Hindlimb muscle (tissue), 1 donor: ENCODE data around the gene GALNT7. TPM values are rescaled to one million over a fixed set of nuclear protein-coding genes. Genes with fewer than 3 reads are reported as not detected.
"Not testable (repeated sequence)": the region's sequence is repeated elsewhere in the genome, so short reads cannot be mapped to it uniquely, and the experiment has no call there.

ENCODE experiments used
- DNase-seq: peaks from one replicate; pipeline ENCODE4 v3.0.0-alpha.2; 2013
- polyA plus RNA-seq: library from polyadenylated mRNA; unstranded; fragments of 120-200 nt; gene quantifications from one replicate; pipeline ENCODE4 v1.2.1, GENCODE V29; 2013; ENCODE audit not compliant: insufficient read length

Gene GALNT7
- polyA plus RNA-seq, 1 donor = 25.7 TPM

GRCh38 chr4:173166491-173166890 is 2.1 kb upstream of the GALNT7 start:
- no peak for DNase-seq

GRCh38 chr4:173167758-173168395 is 734 bp upstream of the GALNT7 start:
- peak; percentile 60 for DNase-seq

GRCh38 chr4:173169178-173169427 is 492 bp downstream of the GALNT7 start:
- DNase-seq = no peak

GRCh38 chr4:173169428-173170181 is 994 bp downstream of the GALNT7 start:
- peak; percentile 87 for DNase-seq

- peak; percentile 48 for DNase-seq
These were observed 1.7 kb downstream of the GALNT7 start for GRCh38 chr4:173170182-173170778.

GRCh38 chr4:173171098-173171497 is 2.5 kb downstream of the GALNT7 start:
- DNase-seq = no peak

- no peak for DNase-seq
These were observed 3.4 kb downstream of the GALNT7 start for GRCh38 chr4:173171987-173172386.

- no peak for DNase-seq
These were observed 5.6 kb downstream of the GALNT7 start for GRCh38 chr4:173174184-173174583.

GRCh38 chr4:173174594-173175012 is 6.0 kb downstream of the GALNT7 start:
- no peak for DNase-seq

- no peak for DNase-seq
These were observed 7.4 kb downstream of the GALNT7 start for GRCh38 chr4:173176010-173176409.

GRCh38 chr4:173177232-173177631 is 8.6 kb downstream of the GALNT7 start:
- no peak for DNase-seq

- no peak for DNase-seq
These were observed 9.5 kb downstream of the GALNT7 start for GRCh38 chr4:173178144-173178543.

GRCh38 chr4:173181848-173182247 is 13.2 kb downstream of the GALNT7 start:
- no peak for DNase-seq

GRCh38 chr4:173182403-173182802 is 13.8 kb downstream of the GALNT7 start:
- DNase-seq = no peak

GRCh38 chr4:173183659-173184247 is 15.1 kb downstream of the GALNT7 start:
- DNase-seq = not testable (repeated sequence)

- DNase-seq = no peak
These were observed 17.4 kb downstream of the GALNT7 start for GRCh38 chr4:173185847-173186510.

GRCh38 chr4:173187732-173188131 is 19.1 kb downstream of the GALNT7 start:
- DNase-seq = no peak

GRCh38 chr4:173188648-173189047 is 20.0 kb downstream of the GALNT7 start:
- no peak for DNase-seq

- DNase-seq = no peak
These were observed 20.6 kb downstream of the GALNT7 start for GRCh38 chr4:173189117-173189693.

GRCh38 chr4:173191623-173192041 is 23.0 kb downstream of the GALNT7 start:
- no peak for DNase-seq

- DNase-seq = no peak
These were observed 24.0 kb downstream of the GALNT7 start for GRCh38 chr4:173192375-173193162.

- DNase-seq = no peak
These were observed 25.5 kb downstream of the GALNT7 start for GRCh38 chr4:173194157-173194556.
